K562 (cell line): ENCODE measurements around the gene MACF1. TPM values are rescaled to one million over a fixed set of nuclear protein-coding genes. Genes with fewer than 3 reads are reported as not detected.

ENCODE experiments used
- BMI1 ChIP-seq: fragments of 150-350 bp; IDR thresholded peaks from 2 replicates; pipeline ENCODE4 v1.6.1; 2014; ENCODE audit warnings: low read length
- GTF2F1 ChIP-seq: IDR thresholded peaks from 2 replicates; pipeline ENCODE4 v1.6.1; 2011; ENCODE audit warnings: low read depth, low read length, improper control_type of control experiment
- MECOM ChIP-seq: fragments of 250-450 bp; sonication (Bioruptor Pico); IDR thresholded peaks from 2 replicates; pipeline ENCODE4 v1.8.0; 2022; ENCODE audit warnings: inconsistent platforms
- POLR2AphosphoS5 ChIP-seq: IDR thresholded peaks from 2 replicates; pipeline ENCODE4 v1.6.1; 2011; ENCODE audit warnings: mild to moderate bottlenecking, low read depth, low read length, moderate library complexity; ENCODE audit not compliant: control insufficient read depth, insufficient read depth
- STAT5A ChIP-seq: IDR thresholded peaks from 2 replicates; pipeline ENCODE4 v1.6.1; 2012; ENCODE audit warnings: low read length, inconsistent platforms, borderline replicate concordance
- TCF7L2 ChIP-seq: fragments of 150-350 bp; IDR thresholded peaks from 2 replicates; pipeline ENCODE4 v1.6.1; 2016; ENCODE audit warnings: low read depth, mild to moderate bottlenecking, low read length, moderate library complexity
- UBTF ChIP-seq, 2 experiments: IDR thresholded peaks; 2 replicates each; pipeline ENCODE4 v1.6.1; 2012; ENCODE audit warnings: improper control_type of control experiment in 2 of 2, low read depth in 2 of 2, low read length in 2 of 2, borderline replicate concordance in 1 of 2
- ZNF75A ChIP-seq: fragments of 450-650 bp; formaldehyde crosslinking; IDR thresholded peaks from 2 replicates; pipeline ENCODE4 v1.4.0; 2020; ENCODE audit warnings: mild to moderate bottlenecking
- polyA plus RNA-seq, 8 experiments: library from polyadenylated mRNA; depleted of rRNA in 4 of 8; stranded (reverse) in 5 of 8; unstranded in 3 of 8; fragments of >200 nt; fragmentation: Nextera tagmentation in 2 of 8; fragmentation: Illumina TruSeq in 1 of 8; extraction: Ambion mirVana in 2 of 8; extraction: Trizol in 1 of 8; gene quantifications; 2 replicates each; pipeline versions ENCODE4 v1.2.1 to v1.2.3, GENCODE V29; 2011 to 2014; ENCODE audit warnings: inconsistent platforms in 1 of 8, missing spikeins in 1 of 8
- total RNA-seq, 7 experiments: library from RNA; depleted of rRNA in 6 of 7; stranded (reverse); fragments of >200 nt in 6 of 7; fragmentation: Illumina TruSeq in 2 of 7; extraction: Trizol in 2 of 7; gene quantifications; 2 replicates each; pipeline versions ENCODE4 v1.2.1 to v1.2.3, GENCODE V29; 2011 to 2021; ENCODE audit warnings: low replicate concordance in 1 of 7
- TF ChIP-seq, protein P1 (sequence below): fragments of 450-650 bp; IDR thresholded peaks from 2 replicates; pipeline ENCODE4 v1.6.1; 2017; ENCODE audit warnings: antibody characterized with exemption, mild to moderate bottlenecking

The MACF1 gene
- total and polyA plus RNA-seq, 9 of the 15 experiments (the other 6 are each of a cell fraction or from before 2014, with no cell fraction given): 13.2 to 232 (median 112) TPM

DNA sequence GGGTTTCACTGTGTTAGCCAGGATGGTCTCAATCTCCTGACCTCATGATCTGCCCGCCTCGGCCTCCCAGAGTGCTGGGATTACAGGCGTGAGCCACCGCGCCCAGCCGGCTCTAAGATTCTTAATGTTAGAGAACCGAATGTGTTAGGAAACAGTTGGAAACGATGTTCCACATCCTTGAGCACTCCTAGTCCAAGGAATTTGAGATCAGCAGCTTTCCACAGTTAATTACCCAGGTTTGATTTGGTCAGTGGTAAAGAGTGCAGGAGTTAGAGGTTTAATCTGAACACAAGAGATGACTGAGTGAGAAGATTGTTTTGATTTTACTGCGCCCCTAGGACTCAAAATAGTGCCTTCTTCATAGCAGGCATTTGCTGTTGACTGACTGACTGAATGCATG is 211.1 kb downstream of the MACF1 start (continued):
- TF ChIP-seq, protein P1, sequence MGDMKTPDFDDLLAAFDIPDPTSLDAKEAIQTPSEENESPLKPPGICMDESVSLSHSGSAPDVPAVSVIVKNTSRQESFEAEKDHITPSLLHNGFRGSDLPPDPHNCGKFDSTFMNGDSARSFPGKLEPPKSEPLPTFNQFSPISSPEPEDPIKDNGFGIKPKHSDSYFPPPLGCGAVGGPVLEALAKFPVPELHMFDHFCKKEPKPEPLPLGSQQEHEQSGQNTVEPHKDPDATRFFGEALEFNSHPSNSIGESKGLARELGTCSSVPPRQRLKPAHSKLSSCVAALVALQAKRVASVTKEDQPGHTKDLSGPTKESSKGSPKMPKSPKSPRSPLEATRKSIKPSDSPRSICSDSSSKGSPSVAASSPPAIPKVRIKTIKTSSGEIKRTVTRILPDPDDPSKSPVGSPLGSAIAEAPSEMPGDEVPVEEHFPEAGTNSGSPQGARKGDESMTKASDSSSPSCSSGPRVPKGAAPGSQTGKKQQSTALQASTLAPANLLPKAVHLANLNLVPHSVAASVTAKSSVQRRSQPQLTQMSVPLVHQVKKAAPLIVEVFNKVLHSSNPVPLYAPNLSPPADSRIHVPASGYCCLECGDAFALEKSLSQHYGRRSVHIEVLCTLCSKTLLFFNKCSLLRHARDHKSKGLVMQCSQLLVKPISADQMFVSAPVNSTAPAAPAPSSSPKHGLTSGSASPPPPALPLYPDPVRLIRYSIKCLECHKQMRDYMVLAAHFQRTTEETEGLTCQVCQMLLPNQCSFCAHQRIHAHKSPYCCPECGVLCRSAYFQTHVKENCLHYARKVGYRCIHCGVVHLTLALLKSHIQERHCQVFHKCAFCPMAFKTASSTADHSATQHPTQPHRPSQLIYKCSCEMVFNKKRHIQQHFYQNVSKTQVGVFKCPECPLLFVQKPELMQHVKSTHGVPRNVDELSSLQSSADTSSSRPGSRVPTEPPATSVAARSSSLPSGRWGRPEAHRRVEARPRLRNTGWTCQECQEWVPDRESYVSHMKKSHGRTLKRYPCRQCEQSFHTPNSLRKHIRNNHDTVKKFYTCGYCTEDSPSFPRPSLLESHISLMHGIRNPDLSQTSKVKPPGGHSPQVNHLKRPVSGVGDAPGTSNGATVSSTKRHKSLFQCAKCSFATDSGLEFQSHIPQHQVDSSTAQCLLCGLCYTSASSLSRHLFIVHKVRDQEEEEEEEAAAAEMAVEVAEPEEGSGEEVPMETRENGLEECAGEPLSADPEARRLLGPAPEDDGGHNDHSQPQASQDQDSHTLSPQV: no peak
- TF ChIP-seq BMI1 (no peak), TCF7L2 (no peak), POLR2AphosphoS5 (no peak), ZNF75A (CRISPR knock-in tag) (no peak), GTF2F1 (no peak), UBTF (IDR thresholded peaks at IDR 0.05; ENCODE audit: borderline replicate concordance in 1 of 2, low read depth in 2 of 2, low read length in 2 of 2) (no peak), STAT5A (no peak), MECOM (no peak)
